Activated T-helper 9 cell treated with anti-CD3 and anti-CD28 coated beads, Interleukin-2, amount 50 U/mL, for 16 hours (primary cell): ENCODE data around the gene ITGB1.
"Not testable (repeated sequence)": the region's sequence is repeated elsewhere in the genome, so short reads cannot be mapped to it uniquely, and the experiment has no call there.

ENCODE experiments used
- DNase-seq: peaks from one replicate; pipeline ENCODE4 v3.0.0-alpha.2; 2020; ENCODE audit warnings: low read depth

The ITGB1 gene

DNA sequence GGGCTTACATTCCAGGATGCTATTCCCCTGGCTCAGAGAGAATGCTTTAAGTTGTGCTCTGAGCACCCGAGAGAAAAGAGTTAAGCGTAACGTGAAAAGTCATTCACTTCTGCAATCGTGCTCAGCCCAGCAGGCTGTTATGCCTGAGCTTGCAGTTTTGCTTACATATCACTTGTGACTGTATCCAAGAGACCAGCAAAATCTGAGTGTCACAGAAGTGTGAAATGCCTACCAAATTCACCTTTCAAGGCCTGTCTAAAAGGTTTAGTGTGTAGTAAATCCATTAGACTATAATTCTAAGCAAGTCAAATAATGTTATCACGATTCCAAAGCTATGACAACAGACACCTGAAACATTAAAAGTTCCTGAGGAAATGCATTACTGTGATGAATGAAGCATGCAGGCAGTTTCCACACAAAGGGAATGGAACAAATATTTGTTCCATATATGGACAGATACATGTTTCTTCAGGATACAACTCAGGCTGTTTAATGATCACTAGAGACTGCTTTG, 20.1 kb downstream of the ITGB1 start:
- DNase-seq: no peak

DNA sequence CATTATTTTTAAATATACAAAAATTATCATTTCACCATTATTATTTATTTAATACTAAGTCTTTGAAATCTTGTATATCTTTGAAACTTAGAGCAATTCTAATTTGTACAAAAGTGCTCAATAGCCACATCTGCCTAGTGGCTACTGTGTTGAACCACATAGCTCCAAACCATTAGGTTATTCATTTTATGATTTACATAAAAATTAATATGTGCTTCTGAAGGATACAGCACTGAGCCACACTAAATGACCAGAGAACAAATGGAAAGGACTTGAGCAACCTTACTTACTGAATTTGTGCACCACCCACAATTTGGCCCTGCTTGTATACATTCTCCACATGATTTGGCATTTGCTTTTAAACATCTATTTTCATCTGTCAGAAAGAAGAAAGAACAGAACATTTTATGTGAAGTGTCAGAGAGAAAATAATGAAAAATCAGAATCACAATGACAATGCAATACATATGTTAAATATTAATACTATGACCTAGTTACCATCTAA, 25.8 kb downstream of the ITGB1 start:
- no peak for DNase-seq

DNA sequence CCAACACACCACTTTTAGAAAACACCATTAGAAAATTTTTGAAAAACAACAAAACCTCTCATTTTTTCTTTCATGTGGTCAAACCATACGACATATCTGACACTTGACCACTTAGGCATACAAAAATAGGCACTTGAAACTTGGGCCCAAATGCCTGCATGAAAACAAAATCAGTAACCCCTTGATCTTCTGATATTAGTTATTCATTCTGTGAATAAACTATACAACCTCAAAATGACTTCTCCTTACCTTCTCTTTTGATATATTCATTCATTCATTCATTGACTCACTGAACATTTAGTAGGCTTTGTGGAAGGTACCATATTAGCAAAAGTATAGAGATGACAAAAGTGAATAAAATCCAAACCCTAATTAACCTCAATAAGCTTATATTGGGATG, 26.4 kb downstream of the ITGB1 start:
- no peak for DNase-seq

DNA sequence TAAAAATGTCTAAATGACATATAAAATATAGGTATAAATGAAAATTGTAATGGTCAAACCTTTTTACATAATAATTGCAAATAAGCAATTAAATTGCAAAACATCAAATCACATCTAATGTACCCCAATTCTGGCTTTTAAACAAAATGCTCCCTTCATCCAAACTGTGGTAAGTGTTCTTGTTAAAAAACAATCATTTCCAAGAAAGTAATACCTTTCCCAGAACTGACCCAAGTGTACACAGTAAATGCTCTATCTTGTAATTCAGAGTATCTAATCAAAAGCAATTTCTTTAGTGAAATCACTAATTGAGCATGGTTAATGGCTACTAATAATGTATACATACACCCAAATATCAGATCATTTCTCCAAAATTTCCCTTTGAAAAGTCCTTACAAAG, 28.0 kb downstream of the ITGB1 start:
- no peak for DNase-seq

GRCh38 chr10:32929634-32930033, 28.4 kb downstream of the ITGB1 start:
- DNase-seq: no peak

GRCh38 chr10:32927750-32928149, 30.3 kb downstream of the ITGB1 start:
- no peak for DNase-seq

GRCh38 chr10:32923849-32924248, 34.2 kb downstream of the ITGB1 start:
- DNase-seq: no peak

DNA sequence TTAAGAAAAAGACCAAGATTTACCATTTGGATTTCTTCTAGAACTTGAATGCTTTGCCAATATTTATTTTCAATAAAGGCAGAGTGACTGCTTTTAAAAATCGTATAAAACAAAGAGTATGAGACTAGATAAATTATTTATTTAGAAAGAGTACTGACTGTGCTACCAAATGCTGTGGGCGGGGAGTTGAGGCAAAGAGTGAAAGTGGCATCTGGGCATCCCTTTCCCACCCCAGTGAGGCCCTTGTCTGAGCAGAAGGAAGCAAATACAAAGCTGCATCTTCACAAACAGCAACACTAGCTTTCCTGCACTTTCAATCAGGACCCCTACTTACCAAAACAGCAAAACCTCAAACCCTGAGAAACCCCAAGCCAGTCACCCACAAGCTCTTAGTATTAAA, 34.9 kb downstream of the ITGB1 start:
- DNase-seq: no peak

- no peak for DNase-seq
Measured at GRCh38 chr10:32922170-32922569, 35.9 kb downstream of the ITGB1 start.

DNA sequence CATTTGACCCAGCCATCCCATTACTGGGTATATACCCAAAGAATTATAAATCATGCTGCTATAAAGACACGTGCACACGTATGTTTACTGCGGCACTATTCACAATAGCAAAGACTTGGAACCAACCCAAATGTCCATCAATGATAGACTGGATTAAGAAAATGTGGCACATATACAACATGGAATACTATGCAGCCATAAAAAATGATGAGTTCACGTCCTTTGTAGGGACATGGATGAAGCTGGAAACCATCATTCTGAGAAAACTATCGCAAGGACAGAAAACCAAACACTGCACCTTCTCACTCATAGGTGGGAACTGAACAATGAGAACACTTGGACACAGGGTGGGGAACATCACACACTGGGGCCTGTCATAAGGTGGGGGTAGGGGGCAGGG, 40.2 kb downstream of the ITGB1 start:
- DNase-seq: not testable (repeated sequence)

DNA sequence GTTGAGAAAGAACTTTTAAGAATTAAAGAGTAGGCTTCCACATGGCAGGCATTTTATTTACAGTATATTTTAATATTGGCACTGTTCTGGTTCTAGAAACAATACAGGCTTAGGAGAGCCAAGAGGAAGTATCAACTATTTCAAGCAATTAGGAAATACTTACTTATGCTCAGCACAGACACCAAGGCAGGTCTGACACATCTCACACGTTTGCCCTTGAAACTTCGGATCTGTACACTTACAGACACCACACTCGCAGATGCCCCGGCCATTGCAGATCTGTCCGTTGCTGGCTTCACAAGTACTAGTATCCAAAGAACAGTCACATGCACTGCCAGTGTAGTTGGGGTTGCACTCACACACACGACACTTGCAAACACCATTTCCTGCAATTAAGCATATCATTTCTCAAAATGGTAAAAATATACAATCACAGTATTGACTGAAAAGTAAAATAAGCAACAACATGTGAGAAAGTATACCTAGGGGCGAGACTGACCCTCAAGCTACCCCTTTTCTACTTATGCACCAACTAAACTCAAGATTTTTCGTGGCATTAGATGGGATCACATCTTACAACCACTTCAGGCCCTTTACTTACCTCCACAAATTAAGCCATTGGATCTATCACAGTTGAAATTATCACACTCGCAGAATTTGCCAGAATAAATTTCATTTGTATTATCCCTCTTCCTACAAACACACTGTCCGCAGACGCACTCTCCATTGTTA, 46.6 kb downstream of the ITGB1 start:
- no peak for DNase-seq

- not testable (repeated sequence) for DNase-seq
Measured at GRCh38 chr10:32909970-32910369, 48.1 kb downstream of the ITGB1 start.

DNA sequence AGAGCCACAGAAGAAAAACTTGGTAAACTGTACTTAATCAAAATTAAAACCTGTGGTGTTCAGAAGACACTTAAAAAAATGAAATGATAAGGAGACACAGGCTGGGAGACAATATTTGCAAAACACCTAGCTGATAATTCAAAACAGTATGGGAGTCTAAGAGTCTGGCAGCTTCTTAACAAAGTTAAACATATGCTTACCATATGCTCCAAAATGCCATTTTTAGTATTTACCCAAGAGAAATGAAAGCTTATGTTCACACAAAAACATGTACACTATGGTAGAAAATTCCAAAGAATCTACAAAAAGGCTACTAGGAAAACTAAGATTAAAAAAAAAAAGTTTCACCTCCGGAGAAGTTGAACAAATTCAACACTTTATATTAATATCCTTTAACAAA, 48.6 kb downstream of the ITGB1 start:
- no peak for DNase-seq

DNA sequence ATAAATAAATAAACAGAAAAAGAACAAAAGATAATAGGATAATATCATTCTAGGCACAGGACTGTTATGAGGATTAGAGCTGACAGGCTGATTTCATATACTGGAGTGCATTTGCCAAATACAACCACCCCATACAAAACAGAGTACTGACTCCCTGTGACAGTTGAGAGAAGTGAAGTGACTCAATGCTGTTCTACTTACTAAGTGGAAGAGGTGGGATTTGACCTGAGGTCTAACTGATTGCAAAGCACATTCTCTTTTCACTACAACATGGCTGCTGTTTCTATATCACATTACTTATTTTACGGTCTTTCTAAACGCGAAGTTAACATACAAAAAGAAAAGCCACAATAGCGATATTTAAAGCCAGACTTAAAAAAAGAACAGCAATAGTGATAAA, 51.4 kb downstream of the ITGB1 start:
- DNase-seq: no peak

GRCh38 chr10:32905466-32905865, 52.6 kb downstream of the ITGB1 start:
- no peak for DNase-seq

DNA sequence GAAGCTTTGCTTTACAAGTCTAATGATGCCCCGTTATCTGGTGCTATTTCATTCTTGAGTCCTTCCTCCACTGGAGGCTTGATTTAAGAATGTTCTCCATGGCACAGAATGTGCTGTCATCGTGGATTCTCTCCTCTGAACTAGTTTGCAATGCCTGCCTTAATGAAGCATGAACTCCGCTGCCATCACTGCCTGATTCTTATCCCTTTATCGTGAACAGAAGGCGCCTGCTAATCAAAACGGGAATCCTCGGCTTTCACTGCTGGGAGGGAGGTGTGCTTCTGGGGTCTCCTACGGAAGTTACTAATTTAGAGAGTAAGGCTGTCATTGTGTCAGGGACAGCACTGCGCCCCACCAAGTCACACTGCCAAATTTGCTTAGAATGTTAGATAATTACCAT, 56.2 kb downstream of the ITGB1 start:
- no peak for DNase-seq

GRCh38 chr10:32895200-32895968, 62.6 kb downstream of the ITGB1 start:
- DNase-seq: not testable (repeated sequence)

GRCh38 chr10:32893916-32894664, 63.9 kb downstream of the ITGB1 start:
- no peak for DNase-seq

DNA sequence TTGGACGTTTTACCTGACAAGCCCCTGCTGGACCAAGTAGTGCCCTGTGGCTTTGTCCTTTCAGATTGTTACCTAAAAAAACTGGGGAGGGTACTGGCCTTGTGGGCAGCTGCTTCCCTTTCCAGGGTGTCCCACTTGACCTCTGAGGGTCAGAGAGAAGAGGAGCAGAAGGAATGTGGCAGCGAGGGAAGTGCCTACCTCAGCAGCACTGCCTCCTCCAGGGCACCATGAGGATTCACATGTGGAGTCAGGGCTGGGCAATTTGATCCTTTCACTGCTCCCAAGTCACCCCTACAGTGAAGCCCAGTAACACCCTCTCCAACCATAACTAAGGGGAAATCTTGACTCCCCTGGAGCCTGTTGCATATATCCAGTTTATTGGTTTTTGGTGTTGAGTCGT, 64.6 kb downstream of the ITGB1 start:
- DNase-seq: no peak

DNA sequence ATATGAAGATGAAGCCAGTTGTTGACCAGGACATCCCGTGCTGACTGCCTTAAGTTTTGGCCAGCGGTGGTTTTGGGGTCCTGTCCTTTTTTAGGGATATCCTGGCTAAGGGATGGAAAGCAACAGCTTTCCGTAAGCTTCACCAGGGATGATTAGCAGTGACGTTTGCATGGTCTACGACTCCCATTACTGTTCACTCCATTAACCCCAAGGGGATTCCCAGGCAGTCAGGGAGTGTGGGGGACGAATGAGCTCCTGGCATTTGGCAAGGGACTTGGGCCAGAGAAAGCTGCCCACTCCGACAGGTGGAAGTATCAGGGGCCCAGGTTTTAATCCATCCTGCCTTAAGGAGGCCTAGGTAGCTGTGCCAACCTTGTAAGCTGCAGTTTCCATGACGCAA, 66.8 kb downstream of the ITGB1 start:
- no peak for DNase-seq

- DNase-seq: no peak
Measured at GRCh38 chr10:32890444-32890843, 67.6 kb downstream of the ITGB1 start.

DNA sequence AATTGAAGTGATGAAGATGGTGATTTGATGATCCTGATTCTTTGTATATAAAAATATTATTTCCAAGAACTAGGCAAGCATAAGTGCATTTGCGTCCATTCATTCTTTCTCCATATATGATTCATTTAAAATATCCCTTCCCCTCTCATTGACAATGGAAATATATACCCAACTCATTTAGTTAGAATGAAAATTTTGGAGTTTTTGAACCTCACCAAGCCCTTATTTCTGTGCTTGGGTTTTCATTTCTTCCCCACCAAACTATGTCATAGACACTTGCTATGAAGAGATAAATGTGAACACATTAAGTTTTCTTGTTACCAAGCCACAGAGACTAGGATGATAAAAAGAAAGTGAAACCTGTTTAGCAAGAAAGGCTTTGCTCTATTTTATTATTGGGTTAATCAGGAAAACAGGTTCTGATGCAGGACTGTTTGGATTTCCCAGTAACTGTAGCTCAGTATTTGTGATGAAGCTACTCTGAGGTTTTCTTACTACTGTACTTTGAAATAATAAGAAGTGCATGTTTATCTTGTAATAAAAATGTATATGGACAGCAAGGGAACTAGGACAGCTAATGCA, 68.3 kb downstream of the ITGB1 start:
- DNase-seq: no peak
